Kidney capillary endothelial cell (primary cell): Measurements from ENCODE around the gene SEMA3D.

ENCODE experiments used
- DNase-seq: peaks from one replicate; pipeline ENCODE4 v3.0.0-alpha.2; 2018; ENCODE audit warnings: low spot score

SEMA3D gene

DNA sequence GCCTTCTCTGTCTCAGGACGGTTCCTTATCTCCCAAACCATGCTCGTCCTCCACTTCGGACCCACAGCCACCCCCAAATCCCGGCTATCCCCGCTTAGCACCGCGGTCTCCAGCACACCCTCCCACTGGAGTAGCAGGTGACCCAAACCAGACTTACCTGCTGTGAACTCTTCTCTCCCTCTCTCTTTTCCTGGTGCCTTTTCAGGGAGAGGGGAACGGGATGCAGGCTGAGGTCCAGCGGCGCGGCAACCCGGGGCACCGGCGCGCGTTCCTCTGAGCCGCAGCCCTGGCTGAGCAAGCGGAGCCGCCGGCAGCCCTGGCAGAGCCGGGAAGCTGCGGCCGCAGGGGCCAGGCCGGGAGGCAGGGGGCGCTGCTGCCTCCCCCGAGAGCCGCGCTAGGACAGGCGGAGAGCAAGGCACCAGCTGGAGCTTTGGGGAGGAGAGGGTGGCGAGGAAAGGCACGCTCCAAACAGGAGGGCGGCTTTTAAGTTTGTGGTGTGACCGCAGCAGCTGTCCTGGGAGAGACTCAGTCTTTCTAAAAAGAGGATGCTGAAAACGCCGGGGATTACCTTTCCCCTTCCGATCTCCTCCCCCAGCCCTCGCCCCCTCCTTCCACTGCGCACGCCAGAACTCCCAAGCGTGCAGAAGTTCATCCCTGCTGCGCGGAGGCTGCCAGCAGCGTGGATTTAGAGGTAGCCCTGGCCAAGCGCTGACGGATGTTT, at the start of gene SEMA3D:
TSS of gene SEMA3D (minus strand) at position 536 of the 721 bp plus-strand sequence. CDS start 65,165 bp downstream, outside the sequence.
- DNase-seq = peak; percentile 69

DNA sequence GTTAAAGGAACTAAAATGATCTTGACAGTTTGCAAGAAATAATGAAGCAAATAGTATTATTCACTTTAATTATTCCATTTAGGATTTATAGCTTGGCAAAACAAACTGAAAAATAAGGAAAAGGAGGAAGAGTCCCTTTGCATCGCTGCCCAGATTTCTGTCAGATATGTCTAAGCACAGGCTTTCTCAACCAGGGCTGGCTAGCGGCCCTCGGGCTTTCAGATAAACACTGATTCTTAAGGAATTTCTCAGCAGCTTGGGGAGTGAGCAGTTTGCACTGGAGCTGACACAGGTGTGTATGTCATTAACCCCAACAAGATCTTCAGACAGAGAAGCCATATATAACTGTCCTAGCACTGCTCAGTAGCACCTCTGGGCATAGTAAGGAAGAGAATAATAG, 47.9 kb upstream of the SEMA3D start:
- DNase-seq = no peak

- DNase-seq = no peak
Measured at GRCh38 chr7:85232068-85232467, 45.2 kb upstream of the SEMA3D start.

DNA sequence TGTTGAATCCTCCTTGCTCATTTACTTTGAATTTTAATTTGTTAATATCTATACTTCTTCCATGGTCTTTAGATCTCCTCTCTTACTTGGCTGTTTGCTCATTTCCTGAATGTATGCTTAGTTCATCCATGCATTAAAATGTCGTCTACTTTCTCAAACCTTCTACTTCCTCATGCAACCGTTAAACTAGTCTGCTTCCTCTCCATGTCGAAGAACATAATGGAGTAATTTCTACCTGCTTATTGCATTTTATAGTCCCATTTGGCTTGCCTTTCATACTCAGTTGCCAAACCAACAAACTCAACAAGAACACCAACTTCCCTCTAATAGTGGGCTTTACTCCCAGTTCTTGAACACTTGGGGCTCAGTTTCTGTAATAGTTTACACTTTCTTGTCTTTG, 43.8 kb upstream of the SEMA3D start:
- DNase-seq = no peak

DNA sequence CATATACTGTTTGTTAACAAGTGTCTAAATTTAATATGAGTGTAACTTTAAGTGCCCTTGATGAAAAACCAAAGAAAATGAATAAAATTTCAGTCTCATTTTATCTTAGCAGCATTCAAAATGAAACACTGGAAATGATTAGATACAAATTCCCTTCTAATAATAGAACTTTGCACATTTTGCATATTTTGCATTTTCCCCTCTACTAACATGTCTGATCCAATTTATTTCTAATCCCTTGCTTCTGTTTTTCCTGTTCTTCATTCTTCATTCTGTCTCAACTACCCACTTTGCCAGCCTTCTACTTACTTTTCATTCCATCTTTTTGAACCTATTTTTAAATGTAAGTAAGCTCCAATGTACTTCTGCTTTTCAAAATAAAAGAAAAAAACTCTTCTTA, 42.7 kb upstream of the SEMA3D start:
- DNase-seq = no peak

GRCh38 chr7:85226361-85227085, 39.7 kb upstream of the SEMA3D start:
- DNase-seq = no peak

GRCh38 chr7:85224171-85224570, 37.3 kb upstream of the SEMA3D start:
- DNase-seq = no peak

DNA sequence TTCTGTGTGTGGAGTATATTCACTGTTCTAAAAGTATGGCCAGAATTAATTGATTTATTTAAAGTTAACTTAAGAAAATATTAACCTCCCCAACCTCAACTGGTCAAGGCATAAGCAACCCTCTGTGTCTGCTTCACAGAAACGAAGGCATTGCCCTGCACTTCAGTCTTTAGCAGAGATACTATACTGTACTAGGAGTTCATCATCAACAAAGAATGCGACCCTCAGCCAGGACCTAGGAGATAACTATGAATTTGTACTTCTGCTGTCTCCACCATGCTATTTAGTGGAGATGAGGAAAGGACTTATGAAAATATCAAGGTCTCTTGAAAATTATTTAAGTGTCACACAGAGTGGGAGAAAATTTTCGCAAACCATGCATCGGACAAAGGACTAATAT, 35.7 kb upstream of the SEMA3D start:
- no peak for DNase-seq

GRCh38 chr7:85221796-85222195, 34.9 kb upstream of the SEMA3D start:
- DNase-seq = no peak

- DNase-seq = no peak
Measured at GRCh38 chr7:85220651-85221050, 33.8 kb upstream of the SEMA3D start.

- no peak for DNase-seq
Measured at GRCh38 chr7:85220023-85220422, 33.2 kb upstream of the SEMA3D start.

GRCh38 chr7:85217085-85217484, 30.2 kb upstream of the SEMA3D start:
- no peak for DNase-seq

DNA sequence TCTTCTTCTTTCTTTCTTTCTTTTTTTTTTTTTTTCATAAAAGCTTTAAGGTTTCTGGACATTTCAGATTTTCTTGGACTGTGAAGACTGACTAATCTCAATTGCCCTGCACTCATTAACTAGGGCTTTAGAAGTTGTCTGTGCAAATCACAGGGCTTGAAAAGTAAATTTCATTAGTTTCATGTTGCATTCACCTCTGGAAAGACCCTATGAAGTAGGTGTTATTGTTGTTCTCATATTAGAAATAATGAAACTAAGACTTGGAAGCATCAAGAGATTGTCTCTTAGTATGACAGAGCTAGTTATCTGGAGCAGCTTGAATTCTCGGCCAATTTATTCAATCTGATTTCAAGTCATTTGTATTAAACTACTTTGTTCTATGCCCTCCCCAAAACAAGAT, 28.2 kb upstream of the SEMA3D start:
- DNase-seq = no peak

GRCh38 chr7:85213500-85213899, 26.6 kb upstream of the SEMA3D start:
- no peak for DNase-seq

GRCh38 chr7:85205754-85206153, 18.9 kb upstream of the SEMA3D start:
- DNase-seq = no peak

DNA sequence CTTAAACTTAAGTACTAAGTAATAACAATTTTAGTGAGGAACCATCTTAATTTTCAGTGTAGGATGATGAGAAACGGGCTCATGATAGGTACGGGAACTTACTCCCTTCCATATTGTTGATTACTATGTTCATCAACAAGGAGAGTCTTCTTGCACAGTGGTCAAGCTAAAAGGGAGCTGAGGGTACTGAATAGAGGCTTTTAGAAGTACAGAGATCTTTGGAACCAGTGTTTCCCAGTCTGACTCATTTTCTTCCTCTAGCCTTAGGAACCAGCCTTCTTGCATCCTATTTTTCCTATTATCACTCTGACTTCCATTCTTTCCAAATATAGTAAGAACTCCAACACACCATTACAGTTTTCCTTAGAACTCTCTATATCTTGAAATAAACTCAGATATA, 17.6 kb upstream of the SEMA3D start:
- DNase-seq = no peak

- no peak for DNase-seq
Measured at GRCh38 chr7:85204061-85204460, 17.2 kb upstream of the SEMA3D start.

DNA sequence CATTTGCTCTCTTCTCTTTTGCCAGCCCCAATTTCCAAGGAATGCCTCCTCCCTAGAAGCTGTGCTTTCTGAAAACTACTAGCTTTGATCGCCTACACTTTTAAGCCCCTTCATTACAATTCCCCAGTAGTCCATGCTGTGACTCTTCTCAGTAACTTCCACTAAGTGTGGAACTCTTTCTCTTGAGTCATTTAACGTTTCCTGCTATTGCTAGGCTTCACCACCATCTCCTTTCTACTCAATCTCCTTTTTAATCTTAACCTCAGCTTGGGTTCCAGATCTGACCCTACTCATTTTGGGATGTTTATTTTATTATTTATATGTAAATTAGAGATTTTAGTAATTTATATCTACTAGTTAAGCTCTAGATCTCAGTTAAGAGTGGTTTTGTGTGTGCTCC, 14.4 kb upstream of the SEMA3D start:
- no peak for DNase-seq

DNA sequence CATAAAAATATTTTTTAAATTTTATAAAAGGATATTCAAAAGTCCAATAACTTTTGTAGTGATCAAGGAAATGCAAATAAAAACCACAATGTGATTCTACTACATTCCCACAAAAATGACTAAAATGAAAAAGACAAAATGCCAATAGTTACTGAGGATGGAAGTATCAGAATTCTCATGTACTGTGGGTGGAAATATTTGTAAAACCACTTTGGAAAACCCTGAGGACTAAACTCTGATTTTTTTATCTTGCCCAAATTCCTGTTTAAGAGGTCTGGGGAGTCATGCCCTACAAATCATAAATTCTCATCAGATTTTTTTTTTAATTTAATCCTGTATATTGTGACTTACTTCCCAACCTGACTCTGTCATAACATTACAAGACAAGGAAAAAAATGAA, 9.8 kb upstream of the SEMA3D start:
- no peak for DNase-seq

DNA sequence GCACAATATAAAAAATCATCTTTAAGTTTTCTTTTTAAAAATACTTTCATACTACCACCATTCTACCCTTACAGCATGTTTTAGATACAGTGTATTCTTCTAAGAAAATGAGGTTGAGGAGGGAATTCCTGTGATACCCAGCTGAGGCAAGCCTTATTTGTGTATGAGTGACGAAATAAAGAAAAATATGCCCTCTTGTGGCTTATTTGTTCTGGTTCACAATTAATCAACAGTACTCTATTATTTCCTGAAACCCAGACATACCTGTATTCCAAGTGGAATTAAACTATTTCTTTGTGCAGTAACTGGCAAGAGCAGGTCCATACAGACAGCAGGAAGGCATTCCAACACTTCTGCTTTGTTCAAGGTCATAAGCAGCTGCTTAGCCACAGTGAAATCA, 4.5 kb upstream of the SEMA3D start:
- no peak for DNase-seq

- peak; percentile 30 for DNase-seq
Measured at GRCh38 chr7:85186083-85186520, 754 bp downstream of the SEMA3D start.

- peak; percentile 42 for DNase-seq
Measured at GRCh38 chr7:85185424-85186082, 1.3 kb downstream of the SEMA3D start.
